ENCODE results near the gene SLC28A3. TPM values are rescaled to one million over a fixed set of nuclear protein-coding genes. Genes with fewer than 3 reads are reported as not detected.

The SLC28A3 gene
- polyA plus RNA-seq, 4 donors = 0.03 to 0.11 (median 0.09) TPM; not detected in 1

DNA sequence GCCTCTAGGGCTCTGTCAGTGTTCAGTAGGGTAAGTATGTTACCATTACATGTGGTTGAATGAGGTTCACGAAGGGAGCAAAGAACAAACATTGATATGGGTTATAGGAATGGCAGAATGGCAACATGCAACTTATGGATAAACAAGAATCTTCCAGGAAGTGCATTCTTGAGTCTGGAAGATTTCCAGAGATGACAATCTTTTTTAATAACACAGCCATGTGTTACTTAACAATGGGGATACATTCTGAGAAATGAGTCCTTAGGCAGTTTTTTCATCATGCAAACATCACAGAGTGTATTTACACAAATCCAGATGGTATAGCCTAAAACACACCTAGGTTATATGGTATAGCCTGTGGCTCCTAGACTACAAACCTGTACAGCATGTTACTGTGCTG is 9.1 kb upstream of the SLC28A3 start:
- no peak for DNase-seq (ENCODE audit: low read depth in 4 of 4, low spot score in 2 of 4)

DNA sequence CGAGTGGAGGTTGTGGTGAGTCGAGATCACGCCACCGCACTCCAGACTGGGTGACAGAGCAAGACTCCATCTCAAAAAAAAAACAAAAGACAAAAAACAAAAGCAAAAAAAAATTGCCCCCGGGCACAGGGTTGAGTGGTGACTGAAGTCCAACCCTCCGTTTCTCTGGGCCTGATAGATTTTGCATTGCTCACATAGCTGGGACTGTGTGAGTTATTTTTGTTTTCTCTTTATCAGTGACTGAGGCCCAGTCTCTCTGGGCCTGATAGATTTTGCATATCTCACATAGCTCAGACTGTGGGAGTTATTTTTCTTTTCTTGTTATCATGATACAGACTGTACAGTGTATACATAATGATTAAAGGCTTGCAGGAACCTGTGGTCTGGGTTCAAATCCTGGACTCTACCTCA is 2.6 kb upstream of the SLC28A3 start:
- no peak for DNase-seq (ENCODE audit: low read depth in 4 of 4, low spot score in 2 of 4)

DNA sequence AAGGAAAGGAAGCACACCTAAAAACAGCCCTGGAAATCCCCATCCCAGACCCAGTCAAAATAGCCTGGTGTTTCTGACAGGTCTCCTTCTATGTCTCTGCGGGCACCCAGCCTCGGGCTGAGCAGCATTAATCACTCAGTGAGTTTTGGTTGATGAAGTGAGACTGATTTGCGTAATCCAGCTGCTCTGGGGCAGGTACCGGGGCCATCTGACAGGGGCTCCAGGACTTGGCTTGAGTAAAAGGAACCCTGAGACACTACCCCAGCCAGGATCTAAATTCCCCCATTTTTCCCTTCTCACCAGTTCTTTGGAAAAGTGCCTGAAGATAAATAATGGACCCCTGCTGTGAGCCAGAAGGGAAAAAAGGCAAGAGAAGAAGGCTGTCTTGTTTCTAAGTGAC is 596 bp downstream of the SLC28A3 start:
- no peak for DNase-seq (ENCODE audit: low read depth in 4 of 4, low spot score in 2 of 4)

DNA sequence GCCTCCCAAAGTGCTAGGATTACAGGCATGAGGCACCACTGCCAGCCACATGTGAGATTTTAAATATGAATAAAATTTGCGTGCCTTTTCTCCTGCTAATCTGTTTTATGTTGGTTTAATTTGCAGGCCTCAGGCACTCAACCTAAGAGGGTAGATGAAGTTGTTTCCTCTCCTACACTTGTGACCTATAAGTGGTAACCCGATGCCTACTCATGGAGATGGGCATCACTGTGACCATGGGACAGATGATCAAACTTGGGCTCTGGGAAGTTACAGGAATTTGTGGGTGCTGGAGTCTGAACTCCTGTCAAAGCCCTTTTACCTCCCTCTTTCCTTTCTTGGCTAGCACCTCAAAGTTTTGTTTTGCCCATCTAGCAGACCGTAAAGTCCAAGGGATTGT is 1.1 kb downstream of the SLC28A3 start:
- DNase-seq (ENCODE audit: low read depth in 4 of 4, low spot score in 2 of 4) = no peak

DNA sequence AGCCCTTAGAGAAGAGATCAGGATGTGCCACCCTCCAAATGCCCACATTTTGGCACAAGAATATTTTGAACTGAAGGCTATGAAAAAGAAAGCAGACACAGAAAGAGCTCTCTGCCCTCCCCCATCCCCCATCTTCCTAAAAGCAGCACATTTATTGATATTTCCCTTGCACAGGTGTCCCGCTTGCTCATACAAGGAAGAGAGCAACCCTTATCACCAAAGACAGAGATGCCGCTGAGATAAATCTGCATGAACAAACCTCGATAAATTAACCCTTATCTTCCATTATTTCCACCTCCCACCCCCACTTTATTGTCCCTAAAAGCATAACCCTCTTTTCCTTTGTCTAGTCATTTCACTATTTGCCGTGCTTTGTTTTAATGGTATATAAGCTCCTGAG is 1.8 kb downstream of the SLC28A3 start:
- no peak for DNase-seq (ENCODE audit: low read depth in 4 of 4, low spot score in 2 of 4)

DNA sequence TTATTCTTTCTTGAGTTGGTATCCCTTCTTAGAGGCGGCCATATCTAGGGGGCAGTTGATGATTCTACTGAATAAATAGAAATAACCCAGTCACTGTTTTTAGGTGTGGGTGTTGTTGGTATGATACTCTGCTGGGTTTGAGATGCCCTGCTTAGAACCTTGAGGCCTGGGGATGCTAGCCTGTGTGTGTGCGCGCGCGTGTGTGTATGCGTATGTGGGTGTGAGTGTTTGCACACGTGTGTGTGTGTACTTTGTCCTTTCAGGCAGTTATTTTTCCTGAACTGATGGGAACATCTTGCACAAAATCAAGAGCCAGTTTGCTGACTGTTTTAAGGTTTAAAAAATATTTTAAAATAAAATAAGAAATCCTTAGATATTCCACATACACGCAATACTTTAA is 3.3 kb downstream of the SLC28A3 start:
- no peak for DNase-seq (ENCODE audit: low read depth in 4 of 4, low spot score in 2 of 4)

DNA sequence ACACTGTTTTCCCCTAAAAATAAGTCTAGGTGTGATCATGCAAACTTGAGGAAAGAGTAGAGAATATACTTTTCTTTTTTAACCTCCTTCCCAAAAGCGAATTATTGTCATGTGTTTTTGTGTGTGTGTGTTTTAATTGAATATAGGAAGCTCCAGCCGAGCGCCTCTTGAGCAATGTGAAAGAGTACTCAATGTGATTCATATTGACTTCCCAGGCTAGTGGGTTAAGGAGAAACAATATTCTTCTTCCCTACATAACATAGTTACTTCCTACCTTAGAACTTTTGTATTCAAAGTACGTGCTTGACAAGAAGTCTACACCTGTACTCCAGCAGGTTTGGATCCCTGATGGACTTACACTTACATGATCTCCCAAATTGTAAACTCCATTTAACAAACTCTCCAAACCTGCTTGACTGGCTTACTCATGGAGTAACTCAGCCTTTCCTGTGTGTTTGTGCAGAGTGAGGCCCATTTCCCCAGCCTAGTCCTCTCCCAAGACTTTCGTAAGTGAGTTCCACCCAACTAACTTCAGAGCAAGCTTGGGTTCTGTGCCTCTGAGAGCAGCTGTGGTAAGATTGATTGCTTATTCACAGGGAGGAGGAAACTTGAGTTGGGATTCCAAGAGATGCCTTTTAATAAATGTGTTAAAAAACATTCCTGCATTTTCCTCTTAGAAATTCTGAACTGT is 9.3 kb downstream of the SLC28A3 start:
- no peak for DNase-seq (ENCODE audit: low read depth in 4 of 4, low spot score in 2 of 4)

DNA sequence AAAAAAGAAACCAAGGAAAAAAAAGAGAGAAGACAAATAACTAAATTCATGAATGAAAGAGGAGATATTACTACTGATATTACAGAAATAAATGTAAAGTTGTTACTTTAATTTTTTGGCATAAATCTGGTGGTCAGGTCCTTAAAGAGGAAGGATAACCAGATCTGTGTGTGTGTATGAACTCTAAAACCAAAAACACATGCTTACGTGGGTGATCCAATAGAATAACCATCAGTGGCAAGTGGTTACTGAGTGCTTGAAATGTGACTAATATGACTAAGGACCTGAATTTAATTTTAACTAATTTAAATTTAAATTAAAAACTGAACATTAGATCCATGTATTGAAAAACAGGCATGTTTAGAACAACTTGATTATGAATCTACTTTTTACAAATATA is 10.3 kb downstream of the SLC28A3 start:
- DNase-seq (ENCODE audit: low read depth in 4 of 4, low spot score in 2 of 4) = no peak

DNA sequence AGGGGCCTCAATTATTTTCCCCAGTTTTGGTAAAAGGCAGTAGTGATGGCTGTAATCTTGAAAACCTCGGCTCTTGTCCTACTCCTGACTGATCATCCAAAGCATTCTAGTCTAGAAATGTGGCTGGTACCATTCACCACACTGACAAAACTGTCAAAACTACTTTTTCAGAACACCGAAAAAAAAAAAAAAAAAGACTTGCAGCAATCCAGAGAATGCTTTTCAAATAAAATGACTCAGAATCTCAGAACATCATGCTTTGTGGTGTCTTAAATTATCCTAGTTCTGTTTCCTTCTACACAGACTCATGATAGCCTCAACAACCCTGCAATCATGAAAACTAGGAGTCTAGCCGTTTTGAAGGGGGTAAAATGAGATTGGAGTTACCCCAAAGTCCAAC is 13.4 kb downstream of the SLC28A3 start:
- DNase-seq (ENCODE audit: low read depth in 4 of 4, low spot score in 2 of 4) = no peak

DNA sequence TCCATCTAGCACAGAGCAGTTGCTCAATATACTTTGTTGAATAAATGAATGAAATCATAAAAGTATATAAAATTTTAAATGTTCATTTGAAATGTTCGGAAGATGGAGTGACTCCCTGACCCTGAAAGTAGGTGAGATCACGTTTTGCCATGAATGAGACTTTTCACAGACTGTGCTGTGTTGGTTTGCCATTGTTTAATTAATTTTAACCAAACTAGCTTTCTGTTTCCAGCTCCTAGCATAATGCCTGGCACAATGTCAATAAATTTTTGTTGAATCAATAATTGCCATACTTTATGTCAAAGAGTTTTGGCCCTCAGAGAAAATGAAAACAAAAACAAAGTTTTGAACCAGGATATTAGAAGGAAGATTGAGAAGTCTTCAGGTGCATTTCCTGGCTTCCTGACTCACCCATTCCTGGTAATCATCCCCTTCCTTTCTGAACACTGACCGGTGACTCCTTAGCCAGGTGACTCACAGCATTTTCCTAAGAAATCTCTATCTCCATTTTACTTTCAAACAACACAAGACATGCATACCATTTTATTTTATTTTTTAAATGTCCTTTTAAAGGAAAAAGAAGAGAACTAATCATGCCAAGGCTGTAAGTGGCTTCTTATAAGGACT is 15.1 kb downstream of the SLC28A3 start:
- DNase-seq (ENCODE audit: low read depth in 4 of 4, low spot score in 2 of 4) = no peak

DNA sequence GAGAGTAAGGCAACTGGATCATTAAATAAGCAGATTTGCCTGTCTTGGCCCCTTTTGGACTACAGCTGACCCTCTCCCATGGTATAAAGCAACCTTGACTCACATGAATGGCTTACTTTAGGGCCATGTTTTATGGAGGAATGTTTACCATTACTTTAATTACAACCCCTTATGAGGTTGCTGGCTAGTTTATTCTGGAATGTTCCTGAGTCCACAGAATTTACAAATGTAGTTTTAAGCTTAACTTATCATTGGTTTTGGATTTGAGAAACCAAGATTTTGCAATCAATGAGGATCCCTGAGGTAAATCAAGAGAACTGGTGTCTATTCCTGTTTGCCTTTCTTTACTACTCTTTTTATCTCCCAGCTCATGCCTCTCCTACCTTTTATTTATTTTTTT is 15.7 kb downstream of the SLC28A3 start:
- DNase-seq (ENCODE audit: low read depth in 4 of 4, low spot score in 2 of 4) = no peak

DNA sequence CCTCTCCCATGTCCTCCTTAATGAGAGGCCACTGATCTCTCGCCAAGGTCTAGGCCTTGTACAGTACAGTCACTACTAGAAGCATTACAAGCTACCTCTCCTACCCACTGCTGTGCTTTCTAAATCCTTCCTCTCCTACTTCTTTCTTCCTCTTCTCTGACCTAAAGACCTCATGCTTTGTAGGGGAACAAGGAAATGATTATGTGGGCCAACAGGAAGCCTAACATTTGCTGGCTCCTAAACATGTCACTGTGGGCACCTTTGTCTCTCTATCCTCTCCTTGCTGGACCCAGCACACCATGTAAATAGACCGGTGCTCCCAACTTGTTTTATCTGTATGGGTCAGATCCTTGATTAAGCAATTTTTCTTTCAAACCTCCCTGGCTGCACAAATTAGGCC is 16.7 kb downstream of the SLC28A3 start:
- DNase-seq (ENCODE audit: low read depth in 4 of 4, low spot score in 2 of 4) = no peak

DNA sequence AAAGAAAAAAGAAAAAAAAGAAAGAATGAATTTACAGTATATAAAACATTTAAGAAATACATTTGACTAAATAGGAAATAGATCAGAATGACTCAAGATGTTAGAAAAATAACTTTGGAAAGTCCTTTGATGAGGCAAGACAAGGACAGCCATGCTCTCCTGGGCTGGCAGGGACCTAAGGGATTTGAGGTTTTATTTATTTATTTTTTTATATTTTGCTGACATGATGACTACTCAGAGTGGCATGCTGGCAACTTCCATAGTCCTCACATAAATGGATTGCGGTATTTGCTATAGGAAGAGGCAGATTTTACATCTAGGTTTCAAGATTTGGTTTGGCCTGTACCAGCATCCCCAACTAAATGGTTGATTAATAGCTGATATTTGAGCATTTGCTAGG is 17.7 kb downstream of the SLC28A3 start:
- no peak for DNase-seq (ENCODE audit: low read depth in 4 of 4, low spot score in 2 of 4)

DNA sequence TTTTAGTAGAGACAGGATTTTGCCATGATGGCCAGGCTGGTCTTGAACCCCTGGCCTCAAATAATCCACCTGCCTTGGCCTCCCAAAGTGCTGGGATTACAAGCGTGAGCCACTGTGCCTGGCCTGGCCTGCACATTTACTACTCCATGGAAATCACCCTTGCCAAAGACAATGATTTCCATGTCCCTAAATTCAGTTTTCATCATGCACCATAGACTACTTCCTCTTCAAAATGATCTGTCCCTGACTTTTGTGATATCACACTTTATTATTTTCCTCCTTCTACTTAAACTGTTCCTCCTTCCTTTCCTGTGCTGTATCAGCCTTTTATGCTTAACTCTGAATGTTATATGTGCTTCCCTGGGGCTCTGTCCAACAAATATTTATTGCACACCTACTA is 20.3 kb downstream of the SLC28A3 start:
- DNase-seq (ENCODE audit: low read depth in 4 of 4, low spot score in 2 of 4) = no peak

DNA sequence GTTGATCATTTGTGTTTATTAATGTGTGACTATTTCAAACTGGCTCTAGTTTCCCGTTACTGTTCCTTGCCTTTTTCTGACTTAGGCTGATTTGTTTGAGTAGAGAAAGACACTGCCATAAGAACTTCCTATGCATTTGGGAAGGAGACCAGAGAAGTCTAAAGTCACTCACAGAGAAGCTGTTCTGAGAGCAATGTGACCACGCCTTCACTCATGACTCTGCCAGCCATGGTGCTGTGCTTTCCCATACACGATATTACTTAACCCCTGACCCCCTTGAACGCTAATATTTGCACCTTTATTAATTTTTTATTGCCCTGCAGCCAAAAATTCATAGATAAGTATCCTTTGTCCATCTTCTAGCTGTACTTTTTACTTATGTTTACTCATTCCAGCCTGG is 20.9 kb downstream of the SLC28A3 start:
- no peak for DNase-seq (ENCODE audit: low read depth in 4 of 4, low spot score in 2 of 4)

DNA sequence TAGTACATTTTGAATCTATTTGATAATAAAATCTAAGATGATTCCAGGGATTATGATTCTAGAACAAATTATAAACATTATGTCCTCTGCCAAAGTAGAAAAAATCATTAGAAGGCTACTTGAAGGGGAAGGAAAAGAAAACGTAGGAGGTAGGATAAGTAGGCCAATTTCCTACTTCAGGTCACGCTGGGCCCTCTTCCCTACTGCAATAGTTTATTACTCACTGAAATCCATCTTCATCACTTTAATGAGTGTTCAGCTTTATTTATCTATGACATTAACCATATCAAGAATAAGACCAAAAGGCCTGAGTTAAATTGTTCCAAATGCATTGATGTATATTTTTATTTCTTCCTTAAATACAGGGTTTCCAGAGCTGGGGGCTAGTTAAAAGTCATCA is 21.6 kb downstream of the SLC28A3 start:
- DNase-seq (ENCODE audit: low read depth in 4 of 4, low spot score in 2 of 4) = no peak

DNA sequence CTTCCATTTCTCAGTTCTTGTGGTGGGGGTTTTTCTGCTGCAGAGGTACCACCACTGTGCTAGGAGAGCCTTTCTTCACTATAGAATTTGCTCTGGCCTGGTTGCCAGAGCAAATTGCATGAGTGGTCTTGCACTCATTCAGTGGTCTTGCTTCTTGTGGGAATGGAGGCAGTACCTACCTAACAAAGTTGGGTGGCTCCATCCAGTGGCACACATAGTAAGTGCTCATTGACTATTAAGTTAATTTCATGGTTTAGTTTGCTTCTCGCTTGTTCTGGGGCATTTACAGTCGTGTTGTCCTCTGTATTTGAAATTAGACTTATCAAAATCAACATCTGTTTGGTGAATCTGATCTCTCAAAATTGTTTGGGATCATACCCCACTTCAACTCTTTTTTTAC is 23.0 kb downstream of the SLC28A3 start:
- no peak for DNase-seq (ENCODE audit: low read depth in 4 of 4, low spot score in 2 of 4)

DNA sequence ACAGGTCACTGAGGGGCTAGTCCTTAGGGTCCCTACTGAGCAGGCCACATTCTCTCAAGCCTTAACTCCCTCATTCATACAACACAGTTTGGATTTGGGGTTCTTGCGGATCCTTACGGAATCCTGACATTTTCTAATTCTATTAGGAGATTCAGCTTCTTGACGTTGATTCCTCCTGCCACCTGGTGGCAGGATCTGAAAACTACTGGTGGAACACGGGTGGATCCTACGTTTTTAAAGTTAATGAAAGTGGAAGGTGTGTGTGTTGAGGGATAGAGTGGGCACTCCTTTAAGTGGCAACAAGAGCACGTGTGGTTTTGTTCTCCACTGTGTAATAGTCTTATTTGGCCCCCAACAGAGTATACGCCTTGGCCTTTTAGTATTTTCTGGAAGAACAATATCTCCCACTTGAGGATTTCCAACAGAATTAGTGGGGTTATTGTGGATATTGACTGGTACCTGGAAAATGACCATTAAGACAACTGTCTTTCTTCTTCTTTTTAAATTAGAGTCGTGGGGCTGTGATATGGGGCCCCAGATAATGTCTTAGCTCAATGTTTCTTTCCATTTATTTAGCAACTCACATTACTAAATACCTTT is 25.2 kb downstream of the SLC28A3 start:
- peak; percentile 37 to 70 (median 50) for DNase-seq (ENCODE audit: low read depth in 4 of 4, low spot score in 2 of 4)

DNA sequence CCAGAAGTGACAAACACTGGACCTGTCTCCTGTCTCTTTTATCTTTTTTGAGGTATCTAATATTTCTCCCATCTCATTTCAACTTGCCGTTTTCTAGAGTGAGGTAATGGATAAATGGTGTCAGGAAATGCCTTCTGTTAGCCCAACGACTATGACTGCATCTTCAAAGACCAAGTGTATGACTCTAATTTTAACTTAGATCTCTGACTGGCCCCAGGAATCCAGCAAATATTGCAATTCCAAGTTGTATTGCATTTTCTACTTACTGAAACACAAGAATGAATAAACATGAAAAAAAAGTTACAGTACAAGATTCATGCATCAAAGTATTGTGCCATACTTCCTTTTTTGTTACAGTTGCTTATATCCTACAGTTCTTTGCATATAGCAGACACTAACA is 26.3 kb downstream of the SLC28A3 start:
- no peak for DNase-seq (ENCODE audit: low read depth in 4 of 4, low spot score in 2 of 4)

DNA sequence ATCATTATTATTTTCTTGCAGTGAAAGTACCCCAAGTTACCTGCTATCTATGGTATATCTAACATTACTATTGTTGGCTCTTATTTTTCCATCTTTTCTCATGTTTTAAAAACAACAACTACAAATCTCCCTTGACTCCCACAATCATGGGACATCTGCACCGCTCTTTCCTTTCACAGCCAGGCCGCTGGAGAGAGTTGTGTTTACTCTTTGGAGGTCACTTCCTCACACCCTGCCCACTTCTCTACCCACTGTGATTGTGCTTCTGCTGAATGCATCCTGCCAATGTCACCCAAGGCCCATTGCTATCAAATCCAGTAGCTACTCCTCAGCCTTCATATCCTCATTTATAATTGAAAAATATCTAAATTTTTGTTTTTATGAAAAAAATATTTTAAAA is 29.7 kb downstream of the SLC28A3 start:
- no peak for DNase-seq (ENCODE audit: low read depth in 4 of 4, low spot score in 2 of 4)

DNA sequence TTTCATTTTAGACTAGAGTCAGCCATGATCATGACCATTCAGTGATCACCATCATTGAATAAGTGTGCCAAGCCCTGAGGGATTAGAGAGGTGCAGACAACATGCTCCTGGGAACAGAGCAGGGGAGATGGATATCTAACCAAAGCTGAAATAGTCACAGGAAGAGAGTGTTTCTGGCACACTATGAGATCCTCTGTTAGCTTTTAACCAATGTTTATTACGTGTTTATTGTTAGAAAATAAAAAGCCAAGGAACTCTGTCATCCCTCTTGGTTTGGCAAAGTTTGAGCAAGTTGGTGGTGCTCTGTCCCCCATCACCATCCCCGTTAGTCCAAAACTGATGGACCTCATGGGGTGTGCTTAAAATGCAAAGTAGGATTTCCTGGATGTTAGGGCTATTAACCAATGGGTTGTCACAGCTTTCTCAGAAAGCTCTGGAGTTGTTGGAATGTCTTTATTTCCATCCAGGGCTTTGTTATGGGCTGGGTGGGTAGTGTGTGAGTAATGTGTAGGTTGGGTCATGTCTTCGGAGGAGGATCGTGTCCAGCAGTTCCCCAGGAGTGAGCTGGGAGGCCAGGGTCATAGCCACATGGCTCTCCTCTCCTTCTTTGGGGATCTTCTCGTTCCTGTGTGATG is 34.9 kb downstream of the SLC28A3 start:
- DNase-seq (ENCODE audit: low read depth in 4 of 4, low spot score in 2 of 4) = no peak

DNA sequence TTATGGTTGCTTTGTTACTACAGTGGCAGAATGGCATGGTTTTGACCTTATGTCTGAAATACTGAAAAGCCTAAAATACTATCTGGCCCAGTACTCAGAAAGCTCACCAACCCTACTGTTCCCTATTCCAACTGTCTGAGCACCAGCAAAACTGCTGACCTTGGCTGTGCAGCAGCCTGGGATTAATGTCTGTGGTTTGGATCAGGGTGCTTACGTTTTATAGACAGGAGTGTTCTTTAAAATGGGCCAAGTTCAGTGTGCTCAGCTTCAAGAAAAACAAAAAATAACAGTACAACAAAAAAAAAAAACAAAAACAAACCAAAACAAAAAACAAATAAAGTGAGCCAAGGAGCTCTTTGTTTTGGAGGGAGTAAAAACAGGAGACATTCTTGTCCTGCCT is 36.4 kb downstream of the SLC28A3 start:
- DNase-seq (ENCODE audit: low read depth in 4 of 4, low spot score in 2 of 4) = no peak
